Measurements from ENCODE around the gene G3BP2.

Gene G3BP2

GRCh38 chr4:75637176-75637575 lies 36.0 kb downstream of the G3BP2 start:
- no peak for DNase-seq

GRCh38 chr4:75634951-75635350 lies 38.3 kb downstream of the G3BP2 start:
- DNase-seq, result no peak

GRCh38 chr4:75634281-75634680 lies 38.9 kb downstream of the G3BP2 start:
- no peak for DNase-seq

GRCh38 chr4:75633846-75634245 lies 39.4 kb downstream of the G3BP2 start:
- no peak for DNase-seq

GRCh38 chr4:75630937-75631329 lies 42.3 kb downstream of the G3BP2 start:
- DNase-seq, result no peak

GRCh38 chr4:75630174-75630936 lies 42.9 kb downstream of the G3BP2 start, which contains the start of gene CDKL2:
Gene CDKL2, minus strand, starts transcription at chr4:75630528. Its CDS starts 4,540 bp downstream, at chr4:75625988.
- peak; percentile 91 for DNase-seq

- DNase-seq, result no peak
Measured at GRCh38 chr4:75629239-75629638, 44.0 kb downstream of the G3BP2 start.

- no peak for DNase-seq
Measured at GRCh38 chr4:75623026-75623425, 50.2 kb downstream of the G3BP2 start.

- no peak for DNase-seq
Measured at GRCh38 chr4:75621715-75622114, 51.5 kb downstream of the G3BP2 start.

GRCh38 chr4:75612306-75612705 lies 60.9 kb downstream of the G3BP2 start:
- no peak for DNase-seq

GRCh38 chr4:75605928-75606327 lies 67.3 kb downstream of the G3BP2 start:
- no peak for DNase-seq

- no peak for DNase-seq
Measured at GRCh38 chr4:75599647-75600046, 73.6 kb downstream of the G3BP2 start.

- DNase-seq, result no peak
Measured at GRCh38 chr4:75598390-75598789, 74.8 kb downstream of the G3BP2 start.

- no peak for DNase-seq
Measured at GRCh38 chr4:75596061-75596460, 77.2 kb downstream of the G3BP2 start.

GRCh38 chr4:75593393-75593792 lies 79.8 kb downstream of the G3BP2 start:
- no peak for DNase-seq

All from stimulated activated CD4-positive, alpha-beta T cell treated with anti-CD3 and anti-CD28 coated beads, Interleukin-4, amount 100 ng/mL, for 24 hours (primary cell).